ENCODE measurements around the gene ANGPTL2.
"Not testable (repeated sequence)": the region's sequence is repeated elsewhere in the genome, so short reads cannot be mapped to it uniquely, and the experiment has no call there.

ANGPTL2 gene

GRCh38 chr9:127122176-127123063 is at the start of gene ANGPTL2:
Gene ANGPTL2, minus strand, starts transcription at chr9:127122635. Its CDS starts 13,904 bp downstream, at chr9:127108731.
- in situ Hi-C loops (cut with MboI; ENCODE audit: low sequenced_read_pairs), result no loop called here

- in situ Hi-C loops (cut with MboI; ENCODE audit: low sequenced_read_pairs), result not testable (repeated sequence)
Observed at GRCh38 chr9:127171348-127171747, 48.9 kb upstream of the ANGPTL2 start.

- in situ Hi-C loops (cut with MboI; ENCODE audit: low sequenced_read_pairs), result no loop called here
Observed at GRCh38 chr9:127170652-127171051, 48.2 kb upstream of the ANGPTL2 start.

GRCh38 chr9:127170103-127170502 is 47.7 kb upstream of the ANGPTL2 start:
- in situ Hi-C loops (cut with MboI; ENCODE audit: low sequenced_read_pairs), result no loop called here

GRCh38 chr9:127169575-127169883 is 47.1 kb upstream of the ANGPTL2 start:
- in situ Hi-C loops (cut with MboI; ENCODE audit: low sequenced_read_pairs), result no loop called here

GRCh38 chr9:127168756-127169574 is 46.5 kb upstream of the ANGPTL2 start:
- in situ Hi-C loops (cut with MboI; ENCODE audit: low sequenced_read_pairs), result no loop called here

- in situ Hi-C loops (cut with MboI; ENCODE audit: low sequenced_read_pairs), result no loop called here
Observed at GRCh38 chr9:127167560-127168326, 45.3 kb upstream of the ANGPTL2 start.

- in situ Hi-C loops (cut with MboI; ENCODE audit: low sequenced_read_pairs), result no loop called here
Observed at GRCh38 chr9:127166651-127167524, 44.5 kb upstream of the ANGPTL2 start.

- in situ Hi-C loops (cut with MboI; ENCODE audit: low sequenced_read_pairs), result no loop called here
Observed at GRCh38 chr9:127166111-127166510, 43.7 kb upstream of the ANGPTL2 start.

- in situ Hi-C loops (cut with MboI; ENCODE audit: low sequenced_read_pairs), result no loop called here
Observed at GRCh38 chr9:127165116-127165515, 42.7 kb upstream of the ANGPTL2 start.

GRCh38 chr9:127163409-127163808 is 41.0 kb upstream of the ANGPTL2 start:
- in situ Hi-C loops (cut with MboI; ENCODE audit: low sequenced_read_pairs), result no loop called here

GRCh38 chr9:127162864-127163365 is 40.5 kb upstream of the ANGPTL2 start:
- in situ Hi-C loops (cut with MboI; ENCODE audit: low sequenced_read_pairs), result no loop called here

- in situ Hi-C loops (cut with MboI; ENCODE audit: low sequenced_read_pairs), result no loop called here
Observed at GRCh38 chr9:127162046-127162863, 39.8 kb upstream of the ANGPTL2 start.

- in situ Hi-C loops (cut with MboI; ENCODE audit: low sequenced_read_pairs), result no loop called here
Observed at GRCh38 chr9:127161081-127161624, 38.7 kb upstream of the ANGPTL2 start.

- in situ Hi-C loops (cut with MboI; ENCODE audit: low sequenced_read_pairs), result no loop called here
Observed at GRCh38 chr9:127159949-127160610, 37.6 kb upstream of the ANGPTL2 start.

GRCh38 chr9:127159325-127159801 is 36.9 kb upstream of the ANGPTL2 start:
- in situ Hi-C loops (cut with MboI; ENCODE audit: low sequenced_read_pairs), result no loop called here

- in situ Hi-C loops (cut with MboI; ENCODE audit: low sequenced_read_pairs), result no loop called here
Observed at GRCh38 chr9:127158786-127159324, 36.4 kb upstream of the ANGPTL2 start.
